ENCODE results near the gene RALGDS.

RALGDS gene

DNA sequence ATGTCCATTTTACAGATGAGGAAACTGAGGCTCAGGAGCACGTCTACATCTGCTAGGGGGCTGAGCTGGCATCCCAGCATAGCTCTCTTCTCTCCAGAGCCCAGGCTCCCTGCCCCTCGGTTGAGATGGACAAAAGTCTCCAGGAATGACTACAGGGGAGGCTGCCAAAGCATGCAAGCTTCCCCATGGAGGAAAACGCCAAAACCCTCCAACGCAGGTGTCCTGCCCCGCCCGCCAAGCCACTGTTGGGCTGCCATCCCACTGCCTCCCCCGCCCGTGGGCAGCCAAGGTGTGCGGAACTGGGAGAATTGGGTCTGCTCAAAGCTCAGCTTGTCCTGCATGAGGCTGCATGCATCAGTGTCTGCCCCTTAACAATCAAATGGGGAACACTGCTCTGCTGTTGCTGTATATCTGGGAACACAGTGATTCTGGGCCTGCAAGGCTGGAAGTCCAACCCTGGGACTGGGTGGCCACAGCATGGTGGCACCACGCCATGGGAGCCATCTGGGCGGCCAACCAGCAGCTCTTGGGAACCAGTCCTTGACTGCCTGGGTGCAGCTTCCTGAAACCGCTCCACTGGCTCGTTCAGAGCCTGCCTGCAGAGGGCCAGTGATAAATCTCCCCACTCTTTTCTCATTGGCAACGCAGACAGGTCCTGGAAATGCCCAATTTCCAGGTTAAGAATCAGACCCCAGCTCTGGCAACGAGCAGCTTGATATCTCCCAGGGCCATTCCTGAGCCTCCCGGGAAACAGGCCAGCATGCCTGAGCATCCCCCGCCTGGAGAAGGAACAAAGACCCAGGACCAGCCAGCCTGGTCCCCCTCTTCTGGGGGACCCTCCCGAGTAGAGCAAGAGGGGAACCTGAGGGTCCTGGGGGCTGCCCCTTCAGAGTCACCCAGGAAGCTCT, 3.5 kb downstream of the RALGDS start:
- no peak for DNase-seq

DNA sequence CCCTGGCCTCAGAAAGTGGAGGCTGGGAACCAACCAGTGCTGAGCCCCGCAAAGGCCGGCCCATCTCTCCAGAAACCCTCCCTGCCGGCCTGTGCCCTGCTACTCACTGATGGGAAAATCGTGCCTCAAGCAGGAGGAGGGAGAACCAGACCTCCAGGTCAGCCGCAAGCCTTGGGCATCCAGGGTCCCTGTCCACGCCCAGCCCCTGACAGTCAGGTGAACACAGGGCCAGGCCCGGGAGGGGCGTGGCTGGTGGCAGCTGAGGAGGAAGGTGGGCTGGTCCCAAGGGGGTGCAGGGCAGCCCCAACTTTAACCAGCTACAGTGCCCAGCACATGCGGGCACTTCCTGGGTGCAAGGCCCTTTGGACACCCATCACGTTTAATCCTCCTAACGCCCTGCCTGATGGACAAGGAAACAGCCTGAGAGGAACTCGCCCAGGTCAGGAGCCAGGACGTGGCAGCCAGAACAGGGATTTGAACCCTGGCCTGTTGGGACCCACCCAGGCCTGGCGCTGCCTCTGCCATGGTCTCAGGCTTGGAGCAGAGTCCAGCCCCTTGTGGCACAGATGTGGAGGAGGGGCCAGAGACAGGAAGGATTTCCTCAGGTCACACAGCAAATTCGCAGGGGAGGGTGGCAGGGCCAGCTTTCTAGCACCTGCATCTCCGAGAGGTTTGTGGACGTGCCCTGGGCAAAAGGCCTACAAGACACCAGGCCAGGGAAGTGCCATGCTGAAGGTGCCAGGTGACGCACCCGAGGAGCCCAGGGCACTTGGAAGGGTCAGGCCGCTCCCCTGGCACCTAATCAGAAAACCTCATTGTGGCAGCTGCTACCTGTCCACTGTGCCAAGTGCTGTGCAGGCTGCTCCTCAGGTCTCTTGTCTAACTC, 4.5 kb downstream of the RALGDS start:
- DNase-seq: no peak

DNA sequence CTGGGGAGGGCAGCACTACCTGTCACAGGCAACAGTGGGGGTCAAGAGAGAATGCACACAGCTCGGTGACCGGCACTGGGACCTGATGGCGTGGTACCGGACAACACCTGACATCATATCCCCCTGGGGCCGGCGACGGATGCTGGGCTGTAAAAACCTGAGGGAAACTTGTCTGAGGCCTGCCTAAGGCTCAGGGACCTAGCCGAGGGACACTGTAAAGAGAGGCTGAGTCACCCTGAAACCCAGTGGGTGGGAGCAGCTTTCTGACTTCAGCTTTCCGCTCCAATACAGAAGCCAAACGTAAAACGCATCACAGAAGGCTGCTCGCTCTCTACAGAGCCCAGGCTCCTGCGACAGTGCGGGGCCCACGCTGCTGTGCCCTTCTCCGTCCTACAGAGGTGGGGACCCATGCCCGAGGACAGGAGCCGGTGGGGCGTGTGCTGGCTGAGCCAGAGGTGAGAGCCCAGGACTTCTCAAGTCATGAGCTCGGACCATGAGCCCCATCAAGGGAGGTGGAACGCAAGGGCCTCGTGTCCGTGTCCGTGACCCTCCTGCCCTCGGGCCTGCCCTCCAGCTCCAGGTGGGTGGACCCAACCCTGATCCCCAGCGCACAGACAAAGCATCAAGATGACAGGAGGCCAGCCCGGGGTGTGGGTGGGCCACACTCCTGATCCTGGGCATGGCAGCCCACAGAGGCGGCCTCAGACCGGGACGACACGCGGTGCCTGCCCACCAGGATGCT, 5.3 kb downstream of the RALGDS start:
- no peak for DNase-seq

DNA sequence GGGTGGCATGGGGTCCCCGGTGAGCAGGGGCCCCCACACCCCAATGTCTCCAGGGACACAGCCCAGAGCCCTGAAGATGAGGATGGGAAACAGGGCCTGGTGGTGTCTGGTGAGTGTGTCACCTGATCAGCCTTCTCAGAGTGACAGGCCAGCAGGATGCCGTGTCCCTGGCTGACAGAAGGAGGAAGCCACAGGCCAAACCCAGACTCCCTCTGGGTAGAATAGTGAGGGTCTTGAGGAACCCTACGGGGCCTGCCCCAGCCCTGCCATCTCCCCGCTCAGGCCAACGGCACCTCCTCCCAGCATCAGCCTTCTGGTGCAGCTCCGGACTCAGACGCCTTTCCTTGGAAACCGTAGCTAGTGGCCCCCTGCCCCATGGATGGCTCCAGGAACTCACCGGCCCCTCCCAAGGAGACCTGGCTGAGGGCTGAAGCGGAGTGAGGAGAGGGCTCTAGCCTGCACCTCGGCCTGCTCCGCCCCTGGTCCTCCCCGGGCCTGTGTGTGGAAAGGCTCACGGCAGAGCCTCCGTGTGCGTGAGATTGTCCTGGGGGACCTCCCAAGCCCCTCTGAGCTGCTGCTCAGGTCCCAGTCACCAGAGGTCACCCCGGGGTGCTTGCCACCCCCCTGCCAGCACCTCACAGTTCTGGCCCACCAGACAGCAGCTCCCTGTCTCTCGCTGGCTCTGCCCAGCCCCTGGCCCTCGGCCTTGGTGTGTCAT, 6.0 kb downstream of the RALGDS start:
- DNase-seq: no peak

DNA sequence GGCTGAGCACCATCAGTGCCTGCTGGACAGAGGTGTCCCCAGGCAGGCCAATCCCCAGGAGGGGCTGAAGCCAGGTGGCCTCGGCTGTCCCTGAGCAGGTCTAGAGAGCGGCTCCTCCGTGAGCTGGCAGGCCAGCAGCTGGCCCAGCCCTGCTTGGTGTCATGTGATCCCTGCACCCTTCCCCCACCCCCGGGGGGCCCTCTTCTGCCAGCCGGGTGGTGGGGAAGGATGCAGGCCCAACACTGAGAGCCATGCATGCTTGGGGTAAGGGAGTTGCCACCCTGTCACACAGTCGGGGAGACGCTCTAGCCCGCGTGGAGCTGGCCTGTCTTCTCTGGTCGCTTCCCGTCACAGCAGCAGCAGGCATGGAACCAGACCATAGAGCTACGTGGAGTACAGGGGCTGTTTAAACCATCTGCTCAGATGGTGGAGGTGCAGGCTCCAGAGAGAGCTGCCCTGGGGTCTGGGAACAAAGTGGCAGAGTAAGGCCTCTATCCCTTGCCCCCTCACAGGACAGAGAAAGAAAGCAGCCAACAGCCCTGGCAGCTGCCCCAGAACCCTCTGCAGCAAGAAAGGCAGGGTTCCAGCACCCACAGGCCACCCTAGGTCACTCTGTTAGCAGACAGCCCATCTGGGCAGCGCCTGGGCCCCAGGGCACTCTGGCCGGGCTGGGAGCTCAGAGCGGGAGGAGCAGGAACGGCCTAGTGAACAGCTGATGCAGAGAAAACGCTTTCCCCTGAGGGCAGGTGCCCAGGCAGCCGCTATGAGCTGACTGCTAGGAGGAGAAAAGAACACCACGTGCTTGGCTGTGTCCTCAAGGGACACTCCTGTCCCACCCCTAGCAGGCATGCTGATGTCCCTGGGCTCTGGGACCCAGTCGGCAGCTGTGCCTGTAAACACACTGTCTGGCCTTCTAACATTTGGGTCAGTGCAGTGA, 6.8 kb downstream of the RALGDS start:
- DNase-seq: no peak

DNA sequence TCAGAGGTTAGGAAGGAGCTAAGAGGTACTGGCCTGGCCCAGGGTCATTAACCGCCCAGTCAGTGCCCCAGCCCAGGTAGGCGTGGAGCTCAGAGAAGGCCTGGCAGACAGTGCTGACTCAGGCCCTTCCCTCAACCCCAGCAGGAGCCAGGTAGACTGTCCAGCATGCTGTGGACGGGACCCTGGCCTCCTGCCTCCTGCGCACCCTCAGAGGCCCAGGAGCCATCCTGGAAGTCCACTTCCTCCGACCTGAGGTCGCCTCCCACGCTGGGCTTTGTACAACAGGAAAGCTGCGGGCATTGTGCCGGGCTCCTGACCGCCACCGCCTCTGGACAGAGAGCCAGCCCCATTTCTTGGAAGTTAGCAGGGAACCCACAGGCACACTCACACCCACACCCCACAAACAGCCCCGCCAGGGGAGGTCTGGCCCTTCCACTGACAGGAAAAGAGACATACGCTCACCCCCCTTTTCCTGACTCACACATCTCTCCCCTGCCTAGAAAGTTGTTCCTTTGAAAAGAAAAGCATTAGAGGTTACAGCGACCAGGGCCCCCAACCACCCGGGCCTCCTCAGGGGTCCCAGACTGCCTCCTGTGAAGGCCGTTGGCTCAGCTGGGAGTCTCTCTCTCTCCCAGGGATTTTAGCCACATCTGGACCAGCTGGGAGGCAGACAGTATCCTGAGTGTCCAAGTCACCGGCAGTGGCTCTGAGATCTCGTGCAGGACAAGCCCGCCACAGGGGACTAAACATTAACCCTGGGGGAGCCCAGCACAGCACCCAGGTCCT, 7.7 kb downstream of the RALGDS start:
- no peak for DNase-seq

DNA sequence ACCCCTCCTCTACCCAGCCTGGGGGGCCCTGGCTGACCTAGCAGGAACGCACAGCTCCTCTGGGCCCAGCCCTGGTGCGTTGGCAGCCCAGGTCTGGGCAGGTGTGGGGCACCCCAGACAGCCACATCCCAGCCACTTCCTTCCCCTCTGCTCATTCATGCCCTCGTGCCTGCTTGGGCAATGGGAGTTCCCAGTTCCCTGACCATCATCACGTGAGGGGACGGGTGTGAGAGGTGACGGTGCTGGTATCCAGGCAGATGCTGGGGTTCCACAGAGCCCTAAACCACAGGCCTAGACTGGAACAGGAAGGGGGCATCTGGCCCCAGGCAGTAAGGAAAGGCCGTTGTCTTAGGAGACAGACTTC, 8.4 kb downstream of the RALGDS start:
- DNase-seq: no peak

DNA sequence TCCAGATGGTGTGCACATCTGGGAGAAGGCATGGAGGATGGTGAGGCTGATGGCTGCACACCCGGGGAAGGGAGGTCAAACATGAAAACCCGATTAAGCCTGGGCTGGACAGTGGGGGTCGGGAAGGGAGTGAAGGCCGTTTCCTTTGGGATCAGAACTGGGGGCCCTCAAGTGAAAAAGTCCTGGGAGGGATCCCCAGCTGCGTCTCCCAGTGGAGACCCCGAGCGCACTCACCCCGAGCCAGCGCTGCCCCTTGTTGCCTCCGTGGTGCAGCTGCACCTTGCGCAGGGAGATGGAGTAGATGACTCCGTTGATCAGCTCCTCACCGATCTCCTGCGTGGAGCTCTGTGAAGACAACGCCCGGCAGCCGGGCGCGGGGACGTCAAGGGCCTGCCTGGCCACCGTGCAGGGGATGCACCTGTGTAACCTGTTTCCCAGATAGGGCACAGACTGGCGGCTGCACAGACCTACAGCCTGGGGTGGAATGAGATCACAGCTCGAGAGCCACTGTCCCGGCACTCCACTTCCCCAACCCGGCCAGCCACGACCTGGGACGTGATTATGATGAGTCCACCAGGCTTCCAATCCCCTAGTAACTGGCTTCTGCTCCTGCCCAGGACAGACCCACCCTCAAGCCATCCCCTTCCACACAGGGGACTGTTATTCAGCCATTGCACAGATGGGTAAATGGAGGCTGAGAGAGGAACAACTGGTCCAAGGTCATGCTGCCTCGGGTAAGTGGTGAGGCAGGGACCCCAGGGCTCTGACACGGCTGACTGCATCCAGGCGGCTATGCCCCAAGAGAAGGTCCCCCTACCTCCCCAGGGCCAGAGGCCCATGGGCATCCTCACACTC, 9.0 kb downstream of the RALGDS start:
- DNase-seq: no peak

DNA sequence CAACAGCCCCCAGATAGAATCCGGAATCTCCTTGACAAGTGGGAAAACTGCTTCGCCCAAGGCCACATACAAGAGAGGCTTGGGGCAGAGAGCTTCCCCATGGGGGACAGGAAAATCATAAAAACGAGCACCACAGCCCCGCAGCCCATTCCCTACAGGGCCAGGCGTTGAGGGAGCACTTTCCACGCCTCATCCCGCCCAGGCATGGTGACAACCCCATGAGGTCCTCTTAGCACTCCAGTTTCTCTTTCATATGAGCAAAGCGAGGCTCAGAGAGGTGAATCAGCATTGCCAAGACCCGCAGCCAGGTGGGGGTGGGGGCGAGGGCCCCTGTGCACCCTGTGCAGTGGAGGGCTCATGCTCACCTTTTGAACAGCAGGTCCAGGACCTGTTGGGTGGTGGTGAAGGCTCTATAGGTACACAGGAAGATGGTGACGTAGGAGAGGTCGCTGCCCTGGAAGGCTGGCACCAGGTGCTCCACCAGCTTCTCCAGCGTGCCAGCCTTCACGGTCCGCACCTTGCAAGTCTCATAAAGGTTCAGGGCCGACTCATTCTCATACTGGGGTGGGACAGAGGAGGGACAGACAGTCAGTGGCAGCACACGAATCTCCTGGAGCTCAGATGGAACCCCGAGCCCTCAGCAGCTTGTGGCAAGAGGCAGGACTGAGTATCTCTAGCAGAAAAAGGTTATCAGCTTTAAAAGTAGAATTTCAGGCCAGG, 10.9 kb downstream of the RALGDS start:
- no peak for DNase-seq

DNA sequence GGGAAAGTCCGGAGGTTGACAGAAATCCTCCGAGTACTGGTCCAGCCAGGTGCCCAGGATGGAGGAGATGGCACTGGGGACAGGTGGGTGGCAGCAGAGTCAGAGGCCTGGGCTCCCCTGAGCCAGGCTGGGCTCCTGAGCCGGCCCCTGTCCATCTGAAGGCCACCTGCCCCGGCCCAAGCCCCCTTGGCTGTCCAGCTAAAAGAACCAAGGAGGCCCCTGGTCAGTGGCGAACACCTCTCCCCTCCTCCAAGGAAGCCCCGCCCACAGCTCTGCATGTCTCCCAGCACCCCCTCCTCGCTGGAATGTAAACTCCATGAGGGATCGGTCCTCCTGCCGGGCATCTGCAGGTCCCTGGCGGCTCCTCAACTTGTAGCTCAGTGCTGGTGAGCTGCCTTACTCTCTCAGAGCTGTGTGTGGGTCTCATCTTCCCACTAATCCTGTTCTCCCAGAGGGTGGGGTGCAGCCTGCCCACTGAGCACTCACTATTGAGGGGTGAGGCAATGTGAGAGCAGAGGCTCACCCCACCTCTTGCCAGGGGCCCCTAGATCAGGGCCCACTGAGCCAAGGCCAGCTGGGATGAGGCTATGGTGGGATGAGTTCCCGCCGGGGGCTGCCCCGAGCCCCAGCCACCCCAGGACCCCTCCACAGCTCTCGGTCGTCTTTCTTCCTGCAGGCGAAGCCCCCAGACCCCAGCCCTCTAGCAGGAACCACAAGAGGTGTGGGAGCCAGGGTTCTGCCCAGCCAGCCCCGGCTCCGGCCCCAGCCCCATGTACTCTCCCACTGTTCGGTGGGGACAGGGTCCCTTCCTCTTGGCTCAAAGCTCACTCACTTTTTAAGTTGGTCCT, 12.0 kb downstream of the RALGDS start:
- DNase-seq: no peak

DNA sequence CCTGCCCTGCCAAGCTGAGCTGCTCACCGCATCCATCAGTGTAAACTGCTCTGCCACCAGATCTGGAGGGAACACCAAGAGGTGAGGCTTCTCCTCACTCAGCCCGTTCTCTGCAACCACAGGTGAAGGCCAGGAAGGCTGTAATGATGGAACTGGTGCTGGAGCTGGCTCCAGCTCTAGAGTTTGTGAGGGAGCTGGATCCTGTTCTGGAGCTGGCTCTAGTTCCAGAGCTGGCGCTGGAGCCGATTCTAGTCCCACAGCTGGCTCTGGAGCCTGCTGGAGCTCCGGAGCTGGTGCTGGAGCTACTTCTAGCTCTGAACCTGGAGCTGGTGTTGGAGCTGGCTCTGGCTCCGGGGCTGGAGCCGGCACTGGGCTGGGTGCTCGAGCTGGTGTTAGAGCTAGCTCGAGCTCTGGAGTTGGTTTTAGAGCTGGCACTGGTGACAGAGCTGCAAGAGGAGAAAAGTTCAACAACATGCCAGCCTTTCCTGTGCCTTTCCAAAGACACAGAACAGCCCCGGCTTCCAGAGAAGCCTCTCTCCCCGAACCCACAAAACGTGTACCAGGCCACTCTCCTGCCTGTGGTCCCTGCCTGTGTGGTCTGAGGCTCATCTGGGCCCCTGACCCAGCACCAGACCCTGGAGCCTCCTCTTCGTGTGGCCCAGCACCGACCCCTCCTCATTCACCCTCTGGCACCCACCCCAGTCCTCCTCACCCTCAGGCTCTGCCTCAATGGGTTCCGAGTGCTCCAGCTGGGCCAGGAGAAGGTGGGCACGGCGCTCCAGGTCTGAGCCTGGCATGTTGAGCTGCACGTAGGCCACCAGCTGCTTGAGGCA, 12.9 kb downstream of the RALGDS start:
- DNase-seq: no peak

DNA sequence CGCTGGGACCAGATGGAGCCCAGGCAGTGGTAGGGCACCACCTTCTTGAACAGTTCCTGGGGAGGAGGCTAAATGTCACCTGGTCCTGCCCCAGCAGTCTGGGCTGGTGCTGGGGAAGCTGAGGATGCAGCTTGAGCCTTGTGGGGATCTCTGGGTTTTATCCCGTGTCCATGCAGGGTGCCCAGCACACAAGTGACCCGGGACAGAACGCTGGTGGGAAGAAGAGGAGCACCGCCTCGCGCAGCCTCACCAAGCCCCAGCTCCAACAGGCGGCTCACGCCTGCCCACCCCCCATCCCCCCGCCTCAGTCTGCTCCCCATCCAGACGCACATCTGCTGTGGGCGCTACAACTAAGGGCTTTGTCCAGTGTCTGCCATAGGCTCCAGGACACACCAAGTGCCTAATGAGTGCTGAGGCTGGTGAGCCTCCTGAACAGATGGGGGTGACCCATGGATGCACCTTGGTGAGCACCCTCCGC, 13.8 kb downstream of the RALGDS start:
- DNase-seq: no peak

DNA sequence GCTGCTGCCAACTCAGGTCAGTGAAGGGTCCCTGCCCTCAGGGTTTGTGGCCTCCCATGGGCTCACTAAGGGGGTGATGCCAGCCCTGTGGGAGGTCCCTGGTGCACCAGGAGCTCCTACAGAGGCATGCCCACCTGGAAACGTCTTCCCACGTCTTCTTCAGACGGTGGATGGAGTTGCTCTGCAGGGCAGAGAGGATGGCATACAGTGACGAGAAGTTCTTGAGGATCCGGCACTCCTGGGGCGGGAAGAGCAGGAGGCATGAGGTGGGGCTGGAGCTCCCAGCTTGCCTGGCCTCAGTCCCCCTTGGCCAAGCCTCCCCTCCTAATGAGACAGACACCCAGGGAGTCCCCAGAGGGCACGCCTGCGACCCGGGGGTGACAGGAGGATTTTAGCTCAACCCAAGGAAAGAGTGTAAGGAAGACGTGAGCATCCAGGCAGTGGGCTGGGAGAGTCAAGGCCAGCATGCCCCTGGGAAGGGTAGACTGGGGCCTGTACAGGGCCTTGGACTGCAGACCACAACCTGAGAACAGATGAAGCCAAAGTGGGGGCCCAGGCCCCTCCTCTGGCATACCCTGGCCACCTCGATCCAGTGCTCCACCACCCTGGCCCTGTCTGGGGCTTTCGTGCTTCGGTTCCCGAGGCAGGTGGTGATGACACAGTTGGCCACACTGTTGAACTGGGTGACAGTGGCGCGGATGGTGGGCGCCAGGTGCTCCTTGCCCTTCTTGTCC, 14.4 kb downstream of the RALGDS start:
- DNase-seq: no peak

DNA sequence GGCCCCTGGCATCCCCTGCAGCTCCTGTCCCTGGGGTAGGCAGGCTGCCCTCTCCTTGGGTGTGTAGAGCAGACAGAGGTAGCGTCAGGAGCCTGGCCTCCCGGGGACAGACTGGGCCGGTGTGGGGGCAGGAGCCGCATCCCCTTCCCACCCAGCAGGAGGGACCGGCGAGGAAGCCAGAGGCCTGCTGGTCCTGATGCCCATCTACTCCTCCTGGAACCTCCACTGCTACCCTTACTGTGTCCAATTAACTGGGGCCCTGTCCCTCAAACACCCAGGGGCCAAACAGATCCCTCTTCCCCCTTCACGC, 15.6 kb downstream of the RALGDS start:
- no peak for DNase-seq

DNA sequence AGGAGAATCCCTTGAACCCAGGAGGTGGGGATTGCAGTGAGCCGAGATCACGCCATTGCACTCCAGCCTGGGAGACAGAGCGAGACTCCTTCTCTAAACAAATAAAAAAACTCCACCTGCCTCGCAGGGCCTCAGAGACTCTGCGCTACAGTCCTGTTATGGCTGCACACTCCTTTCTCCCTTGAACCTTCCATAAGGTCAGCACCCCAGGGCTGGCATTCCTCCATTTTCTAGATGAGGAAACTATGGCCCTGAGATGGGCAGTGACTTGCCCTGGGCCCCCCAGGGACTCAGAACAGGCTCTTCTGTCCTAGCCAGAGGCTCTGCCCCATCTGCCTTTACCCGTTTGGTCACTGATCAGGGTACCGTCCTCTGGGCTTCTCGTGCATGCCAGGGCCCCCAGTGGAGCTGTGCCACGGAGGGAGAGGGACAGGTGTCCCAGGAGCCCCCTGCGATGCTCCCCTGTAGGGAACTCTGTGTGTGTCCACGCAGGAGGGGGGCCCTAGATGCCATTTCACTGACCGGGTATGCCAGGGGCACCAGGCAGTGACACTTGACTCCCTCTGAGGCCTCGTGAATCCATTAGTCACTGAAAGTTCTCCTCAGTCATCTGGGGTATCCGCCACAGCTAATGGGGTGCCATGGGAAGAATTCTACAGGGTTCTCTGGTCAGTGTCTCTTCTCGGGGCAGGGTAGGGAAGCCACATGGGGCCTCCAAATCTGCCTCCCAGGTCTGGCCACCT, 16.2 kb downstream of the RALGDS start:
- DNase-seq: no peak

Data from COR-L47 (cell line).